Activated effector memory CD4-positive, alpha-beta T cell treated with anti-CD3 and anti-CD28 coated beads, Interleukin-2, amount 50 U/mL, for 16 hours (primary cell): ENCODE data around the gene CACNA1I.

Experiments
- DNase-seq: peaks from one replicate; pipeline ENCODE4 v3.0.0-alpha.2; 2020

CACNA1I gene

DNA sequence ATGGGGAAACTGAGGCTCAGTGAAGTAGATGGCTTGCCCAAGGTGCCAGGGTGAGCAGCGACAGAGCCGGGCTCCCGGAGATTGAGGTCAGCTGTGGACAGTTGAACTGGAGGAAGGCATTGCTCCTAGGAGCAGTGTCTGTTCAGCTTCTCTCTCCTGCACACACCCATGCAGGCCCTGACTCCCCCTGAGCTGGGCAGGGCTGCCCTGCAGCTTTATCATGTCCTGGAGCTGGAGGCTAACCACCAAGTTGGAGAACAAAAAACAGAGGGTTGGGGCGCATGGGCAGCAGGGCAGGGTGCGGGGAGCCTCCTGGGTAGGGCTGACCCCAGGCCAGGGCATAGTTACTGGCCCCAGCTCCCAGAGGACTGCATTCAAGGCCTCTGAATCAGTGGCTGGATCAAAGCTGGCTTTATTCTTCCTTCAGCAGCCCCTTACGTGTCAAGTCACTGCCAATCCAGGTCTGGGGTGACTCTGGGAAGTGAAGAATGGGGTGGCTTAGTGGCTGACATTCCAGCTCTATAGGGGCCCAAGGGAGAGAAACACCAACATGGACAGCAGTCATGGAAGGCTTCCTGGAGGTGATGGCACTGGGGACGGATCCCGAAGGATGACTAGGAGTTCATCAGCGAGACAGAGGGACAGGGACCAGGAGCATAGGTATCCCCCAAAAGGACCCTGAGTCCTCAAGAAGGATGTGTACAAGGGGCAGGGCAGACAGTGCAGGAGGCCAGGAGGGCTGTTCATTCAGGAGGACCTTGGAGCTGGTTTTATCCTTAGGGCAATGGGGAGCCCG is 83.8 kb downstream of the CACNA1I start:
- DNase-seq = no peak

GRCh38 chr22:39655004-39655579 is 84.5 kb downstream of the CACNA1I start:
- no peak for DNase-seq

- DNase-seq = no peak
Measured at GRCh38 chr22:39655831-39656230, 85.3 kb downstream of the CACNA1I start.

DNA sequence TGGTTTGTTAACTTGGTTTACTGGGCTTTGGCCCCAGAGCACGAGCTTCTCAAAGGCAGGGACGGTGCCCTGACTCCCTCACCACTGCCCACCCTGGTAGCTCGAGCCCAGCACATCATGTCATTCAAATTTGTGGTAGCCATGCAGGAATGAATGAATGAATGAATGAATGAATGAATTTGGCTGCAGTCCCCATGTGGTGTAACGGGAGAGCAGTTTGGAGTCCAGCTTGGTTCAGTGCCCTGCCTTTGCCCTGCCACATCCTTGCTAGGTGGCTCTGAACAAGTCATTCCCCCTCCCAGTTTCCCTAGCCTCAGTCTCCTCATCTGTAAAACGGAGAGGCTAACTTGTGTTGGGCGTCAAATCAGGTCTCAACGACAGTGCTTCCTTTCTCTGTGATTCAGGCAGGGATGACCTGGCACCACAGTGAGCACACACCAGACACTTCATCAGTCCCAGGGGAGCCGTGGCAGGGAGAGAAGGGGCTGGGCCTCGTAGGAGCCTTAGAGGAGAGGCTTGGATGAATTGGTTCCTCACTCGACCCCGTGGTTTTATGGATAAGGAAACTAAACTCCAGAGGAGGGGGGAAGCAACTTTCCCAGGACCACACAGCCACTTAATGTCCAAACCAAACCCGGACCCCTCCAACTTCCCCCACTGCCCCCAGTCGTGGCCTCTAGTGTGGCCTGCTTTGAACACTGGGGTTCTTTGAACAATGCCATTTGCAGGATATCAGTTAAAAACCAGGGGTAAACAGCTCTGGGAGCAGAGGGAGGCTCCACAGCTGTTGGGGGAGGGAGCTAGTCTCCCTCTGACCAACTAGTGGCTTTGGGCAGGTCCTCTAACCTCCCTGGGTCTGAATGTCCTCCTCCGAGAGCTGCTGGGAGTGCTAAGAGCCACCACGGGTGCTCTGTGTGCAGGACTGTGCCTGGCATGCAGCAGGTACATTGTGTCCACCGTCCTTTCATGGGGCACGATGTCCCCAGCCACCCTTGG is 86.2 kb downstream of the CACNA1I start:
- DNase-seq = no peak

DNA sequence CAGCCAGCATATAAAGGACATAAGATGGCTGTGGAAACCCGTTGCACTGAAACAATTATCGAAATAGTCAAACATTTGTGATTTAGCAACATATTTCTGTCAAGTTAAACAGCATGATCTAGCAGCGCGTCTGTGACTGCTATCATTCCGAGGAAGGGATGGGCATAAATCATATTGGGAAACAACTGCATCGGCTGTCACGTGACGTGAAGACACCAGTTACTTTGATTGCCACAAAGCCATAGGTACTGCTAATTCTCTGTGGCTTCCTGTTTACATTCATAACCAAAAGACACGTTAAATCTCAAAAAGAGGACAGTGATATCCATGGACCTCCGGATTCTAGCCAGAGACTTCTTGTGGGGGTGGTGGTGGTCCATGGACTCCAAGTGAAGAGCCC is 87.8 kb downstream of the CACNA1I start:
- peak; percentile 75 for DNase-seq

DNA sequence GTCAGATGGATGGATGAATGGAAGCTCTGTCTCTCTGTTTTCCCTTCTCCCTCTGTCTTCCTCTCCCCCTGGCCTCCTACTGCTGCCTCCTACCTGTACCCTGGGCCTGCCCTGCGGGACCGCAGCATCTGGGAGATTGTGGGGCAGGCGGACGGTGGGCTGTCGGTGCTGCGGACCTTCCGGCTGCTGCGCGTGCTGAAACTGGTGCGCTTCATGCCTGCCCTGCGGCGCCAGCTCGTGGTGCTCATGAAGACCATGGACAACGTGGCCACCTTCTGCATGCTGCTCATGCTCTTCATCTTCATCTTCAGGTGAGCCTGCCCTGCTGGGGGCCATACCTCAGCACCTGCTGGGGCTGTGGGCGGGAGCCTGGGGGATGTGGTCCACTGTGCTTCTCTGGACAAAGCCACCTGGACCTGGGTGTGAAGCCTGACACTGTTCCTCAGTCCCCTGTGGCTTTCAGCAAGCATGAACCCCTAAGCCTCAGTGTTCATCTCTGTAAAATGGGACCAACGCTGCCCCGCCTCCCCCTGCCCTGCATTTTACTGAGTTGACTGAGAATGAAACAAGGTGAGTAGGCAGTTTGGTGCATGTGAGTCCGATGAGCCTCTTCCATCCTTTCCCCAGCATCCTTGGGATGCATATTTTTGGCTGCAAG is 88.4 kb downstream of the CACNA1I start:
- DNase-seq = no peak

- DNase-seq = no peak
Measured at GRCh38 chr22:39661501-39661841, 90.9 kb downstream of the CACNA1I start.

DNA sequence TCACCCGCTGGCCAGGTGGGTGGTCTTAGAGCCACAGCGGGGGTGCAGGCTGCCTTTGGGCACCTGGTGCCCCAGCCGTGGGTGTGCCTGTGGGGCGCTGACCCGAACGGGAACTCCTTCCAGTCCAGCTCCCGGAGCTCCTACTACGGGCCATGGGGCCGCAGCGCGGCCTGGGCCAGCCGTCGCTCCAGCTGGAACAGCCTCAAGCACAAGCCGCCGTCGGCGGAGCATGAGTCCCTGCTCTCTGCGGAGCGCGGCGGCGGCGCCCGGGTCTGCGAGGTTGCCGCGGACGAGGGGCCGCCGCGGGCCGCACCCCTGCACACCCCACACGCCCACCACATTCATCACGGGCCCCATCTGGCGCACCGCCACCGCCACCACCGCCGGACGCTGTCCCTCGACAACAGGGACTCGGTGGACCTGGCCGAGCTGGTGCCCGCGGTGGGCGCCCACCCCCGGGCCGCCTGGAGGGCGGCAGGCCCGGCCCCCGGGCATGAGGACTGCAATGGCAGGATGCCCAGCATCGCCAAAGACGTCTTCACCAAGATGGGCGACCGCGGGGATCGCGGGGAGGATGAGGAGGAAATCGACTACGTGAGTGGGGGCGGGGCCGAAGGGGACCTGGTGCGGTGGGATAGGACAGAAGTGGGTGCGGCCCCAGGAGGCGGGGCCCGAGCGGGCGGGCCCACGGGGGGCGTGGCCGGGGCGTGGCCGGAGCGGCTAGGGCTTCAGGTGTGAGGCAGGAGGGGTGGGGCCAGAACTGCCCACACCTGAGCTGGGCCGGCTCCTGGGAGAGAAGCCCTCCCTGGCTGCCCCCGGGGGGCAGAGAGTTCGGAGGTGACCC is 91.5 kb downstream of the CACNA1I start:
- peak; percentile 92 for DNase-seq

DNA sequence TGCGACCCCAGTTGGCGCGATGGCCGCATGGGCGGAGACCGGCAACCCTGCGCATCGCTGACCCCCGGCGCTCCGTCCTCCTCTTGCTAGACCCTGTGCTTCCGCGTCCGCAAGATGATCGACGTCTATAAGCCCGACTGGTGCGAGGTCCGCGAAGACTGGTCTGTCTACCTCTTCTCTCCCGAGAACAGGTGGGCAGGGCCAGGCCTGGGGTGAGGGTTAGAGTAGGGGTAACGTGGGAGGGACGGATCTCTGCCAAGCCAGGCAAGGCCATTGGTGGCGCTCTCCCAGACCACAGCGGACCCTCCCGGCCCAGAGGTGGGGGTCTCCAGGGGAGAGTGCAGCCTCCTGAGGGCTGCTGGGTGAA is 92.1 kb downstream of the CACNA1I start:
- no peak for DNase-seq

- DNase-seq = no peak
Measured at GRCh38 chr22:39663751-39664150, 93.2 kb downstream of the CACNA1I start.

DNA sequence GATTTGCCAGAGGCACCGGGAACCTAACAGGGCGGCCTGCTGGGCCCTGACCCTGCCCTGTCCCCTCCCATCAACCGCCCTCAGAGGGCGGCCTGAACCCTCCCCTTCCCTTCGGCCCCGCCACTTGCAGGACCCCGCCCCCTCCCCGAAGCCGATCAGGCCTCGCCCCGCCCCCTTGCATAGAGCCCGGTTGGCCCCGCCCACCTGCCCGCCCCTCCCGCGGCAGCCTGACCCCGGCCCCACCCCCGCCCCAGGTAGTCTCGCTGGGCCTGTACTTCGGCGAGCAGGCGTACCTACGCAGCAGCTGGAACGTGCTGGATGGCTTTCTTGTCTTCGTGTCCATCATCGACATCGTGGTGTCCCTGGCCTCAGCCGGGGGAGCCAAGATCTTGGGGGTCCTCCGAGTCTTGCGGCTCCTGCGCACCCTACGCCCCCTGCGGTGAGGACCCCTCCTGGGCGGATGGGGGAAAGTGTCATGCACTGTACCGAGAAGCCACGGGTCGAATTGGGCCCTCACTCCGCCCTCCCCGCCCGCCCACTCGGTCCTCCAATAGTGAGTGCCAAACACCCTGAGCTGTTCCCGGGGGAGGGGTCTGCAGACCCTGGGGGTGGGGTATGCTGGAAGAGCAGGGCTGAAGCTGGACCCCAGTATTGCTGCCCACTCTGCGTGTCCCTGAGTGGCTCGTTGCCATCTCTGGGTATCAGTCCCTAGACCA is 94.1 kb downstream of the CACNA1I start:
- DNase-seq = peak; percentile 70

DNA sequence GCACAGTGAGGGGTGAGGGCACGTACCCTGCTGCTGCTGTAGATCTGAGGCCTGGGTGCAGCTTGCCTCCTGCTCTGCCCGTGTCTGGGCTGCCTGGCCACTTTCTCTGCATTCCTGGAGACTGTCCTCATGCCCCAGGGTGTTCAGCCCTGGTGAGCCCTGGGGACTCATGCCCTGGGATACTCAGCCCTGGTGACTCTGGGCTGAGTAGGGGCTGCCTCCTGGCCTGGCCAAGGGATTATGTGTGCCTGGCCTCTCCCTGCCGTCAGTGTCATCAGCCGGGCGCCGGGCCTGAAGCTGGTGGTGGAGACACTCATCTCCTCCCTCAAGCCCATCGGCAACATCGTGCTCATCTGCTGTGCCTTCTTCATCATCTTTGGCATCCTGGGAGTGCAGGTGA is 94.7 kb downstream of the CACNA1I start:
- no peak for DNase-seq

- DNase-seq = no peak
Measured at GRCh38 chr22:39665661-39666431, 95.3 kb downstream of the CACNA1I start.

- no peak for DNase-seq
Measured at GRCh38 chr22:39666495-39666894, 95.9 kb downstream of the CACNA1I start.

DNA sequence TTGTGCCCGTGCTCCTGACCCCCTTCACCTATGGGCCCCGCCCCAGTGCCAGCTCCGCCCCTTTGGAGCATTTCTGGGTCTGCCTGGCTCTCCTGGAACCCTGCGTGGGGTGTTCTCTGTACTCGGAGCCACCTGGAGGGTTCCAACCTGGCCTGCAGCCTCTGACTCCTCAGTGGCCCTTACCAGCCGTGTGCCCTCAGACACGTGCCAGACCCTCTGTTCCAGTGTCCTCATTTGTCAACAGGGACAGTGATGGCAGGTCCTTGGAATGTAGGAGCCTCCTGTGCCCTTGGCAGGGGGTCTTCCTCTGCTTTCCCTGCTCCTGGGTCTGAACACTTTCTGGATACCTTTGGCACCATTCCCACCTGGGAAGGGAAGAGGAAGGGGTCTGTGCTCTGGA is 96.4 kb downstream of the CACNA1I start:
- no peak for DNase-seq

GRCh38 chr22:39669432-39669831 is 98.9 kb downstream of the CACNA1I start:
- DNase-seq = no peak

DNA sequence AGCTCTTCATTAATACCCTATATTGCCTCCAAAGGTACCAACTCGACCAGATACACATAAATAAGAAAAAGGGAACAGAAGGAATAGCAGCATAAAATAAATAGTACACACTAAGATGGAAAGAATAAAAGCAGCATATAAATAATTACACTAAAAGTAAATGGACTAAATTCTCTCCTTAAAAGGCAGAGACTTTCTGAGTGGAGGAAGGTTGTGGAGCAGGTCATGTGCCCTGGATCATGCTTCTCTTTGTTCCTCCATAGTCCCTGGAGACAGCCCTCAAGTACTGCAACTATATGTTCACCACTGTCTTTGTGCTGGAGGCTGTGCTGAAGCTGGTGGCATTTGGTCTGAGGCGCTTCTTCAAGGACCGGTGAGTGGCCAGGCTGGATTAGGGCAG is 101.4 kb downstream of the CACNA1I start:
- no peak for DNase-seq

DNA sequence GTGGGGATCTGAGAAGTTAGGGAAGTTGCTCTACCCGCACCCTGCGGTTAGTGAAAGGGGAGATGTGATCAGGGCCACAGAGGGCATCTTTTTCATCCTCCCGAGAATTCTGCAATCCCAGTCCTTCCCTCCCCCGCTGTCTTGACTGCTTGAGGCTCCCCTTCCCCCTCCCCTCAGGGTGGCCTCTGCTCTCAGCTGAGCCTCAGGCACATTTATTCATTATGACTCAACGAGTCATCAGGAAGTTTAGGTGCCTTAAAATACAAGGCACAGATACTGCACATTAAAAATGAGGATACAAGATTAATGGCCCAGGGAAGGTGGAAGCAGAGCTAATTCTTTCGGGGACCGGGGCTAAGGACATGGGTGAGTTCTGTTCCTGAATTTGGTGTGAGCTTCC is 104.0 kb downstream of the CACNA1I start:
- no peak for DNase-seq

DNA sequence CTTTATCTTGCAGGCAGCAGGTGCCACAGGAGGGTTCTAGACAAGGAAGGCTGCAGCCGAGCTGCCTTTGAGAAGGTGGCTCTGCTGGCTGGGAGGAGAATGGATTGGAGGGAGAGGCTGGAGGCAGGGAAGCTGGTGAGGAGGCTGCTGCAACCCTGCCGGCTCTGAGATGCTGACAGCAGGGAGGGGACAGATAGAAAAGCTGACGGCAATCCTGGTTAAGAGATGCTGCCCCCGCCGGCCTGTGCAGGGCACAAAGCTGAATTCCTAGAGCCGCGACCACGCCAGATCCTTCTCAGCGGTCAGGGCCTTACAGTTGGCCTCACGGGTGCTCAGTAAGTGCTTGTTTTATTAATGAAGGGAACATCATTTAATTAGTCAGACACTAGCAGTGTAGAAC is 105.4 kb downstream of the CACNA1I start:
- no peak for DNase-seq

DNA sequence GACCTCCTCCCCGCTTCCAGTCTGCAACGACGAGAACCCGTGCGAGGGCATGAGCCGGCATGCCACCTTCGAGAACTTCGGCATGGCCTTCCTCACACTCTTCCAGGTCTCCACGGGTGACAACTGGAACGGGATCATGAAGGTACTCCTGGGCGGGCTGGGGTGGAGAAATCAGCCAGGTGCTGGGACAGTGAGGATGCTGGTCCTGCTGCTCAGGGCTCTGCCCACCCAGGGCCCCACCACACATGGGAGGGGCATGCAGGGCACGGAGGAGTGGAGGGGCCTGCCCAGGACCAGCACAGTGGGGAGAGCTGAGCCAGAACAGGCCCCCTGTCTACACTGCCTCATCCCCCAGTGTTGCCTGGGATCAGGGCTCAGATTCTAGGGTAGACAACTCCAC is 107.4 kb downstream of the CACNA1I start:
- DNase-seq = no peak
